Measurements from ENCODE around the gene ARHGAP18. TPM values are rescaled to one million over a fixed set of nuclear protein-coding genes. Genes with fewer than 3 reads are reported as not detected.

The ARHGAP18 gene
- total and polyA plus RNA-seq, 10 of the 15 experiments (the other 5 are each of a cell fraction or from before 2014, with no cell fraction given): 18.2 to 52.2 (median 31.7) TPM

GRCh38 chr6:129642322-129642721, 67.7 kb downstream of the ARHGAP18 start (continued):
- no peak for TF ChIP-seq RELA (IDR thresholded peaks at IDR 0.05; ENCODE audit: borderline replicate concordance, partially characterized antibody)
- no peak for TF ChIP-seq NFIC (IDR thresholded peaks at IDR 0.05; ENCODE audit: low read depth, low read length)
- no peak for TF ChIP-seq PKNOX1 (IDR thresholded peaks at IDR 0.05)
- no peak for TF ChIP-seq E2F8 (IDR thresholded peaks at IDR 0.05; ENCODE audit: low read depth, partially characterized antibody)

- no TSS peak for BruUV-seq (replicated peaks)
- Histone ChIP-seq H3K4me2 (ENCODE audit: control insufficient read depth, insufficient read depth) (no peak overlapping the region), H3K4me3 (no peak overlapping the region), H3K9me3 (replicated peaks; ENCODE audit: control insufficient read depth, insufficient read depth, low read length) (peaks cover 4% of the 10 kb centered on the region), H3K27ac (ENCODE audit: control insufficient read depth, insufficient read depth) (no peak overlapping the region), H3K36me3 (ENCODE audit: control insufficient read depth in 2 of 2, insufficient read depth in 2 of 2, low read length in 1 of 2) (peaks cover 0 to 10% of the 10 kb centered on the region in 2 experiments; a peak in 3 of 4 replicates), H3K79me2 (ENCODE audit: control insufficient read depth, insufficient read depth, low read length) (peaks cover 26% of the 10 kb centered on the region), H3K27me3 (replicated peaks in 1 of 2; ENCODE audit: control insufficient read depth in 2 of 2, insufficient read depth in 2 of 2, low read length in 1 of 2) (no peaks in the 10 kb centered on the region), H3K4me1 (ENCODE audit: control insufficient read depth, insufficient read depth, low read length) (peaks cover 24% of the 10 kb centered on the region), H4K20me1 (ENCODE audit: control insufficient read depth, insufficient read depth) (no peaks in the 10 kb centered on the region), H2AFZ (ENCODE audit: control insufficient read depth, low read depth, low read length) (no peak overlapping the region), H3K9ac (ENCODE audit: control insufficient read depth, insufficient read depth, low read length) (no peak overlapping the region)
- SMC1A ChIA-PET (ENCODE audit: uncharacterized antibody, unreplicated experiment): interaction anchor here (0.9 to 5.2 kb wide), 15 partner anchors 8 to 89 kb away, joined by 3 to 29 read pairs (median 4); partner anchors contain the start of gene ARHGAP18
- in situ Hi-C loops (cut with MboI): no loop called here
- intact Hi-C loops (cut with micrococcal nuclease; ENCODE audit: unreplicated experiment): no loop called here
- no peak for FAIRE-seq
- ATAC-seq: no peak
- CTCF ChIA-PET: interaction anchor here (1.1 to 3.3 kb wide), 6 partner anchors 8 to 90 kb away, joined by 3 to 13 read pairs (median 3); no protein-coding TSS in a partner anchor
- RAD21 ChIA-PET (ENCODE audit: unreplicated experiment): interaction anchor here (0.8 to 1.7 kb wide), 4 partner anchors 8 to 90 kb away, joined by 3 to 5 read pairs (median 4); no protein-coding TSS in a partner anchor
- POLR2A ChIA-PET: interaction anchor here (1.1 kb wide), 2 partner anchors 10 to 69 kb away, joined by 3 to 4 read pairs; partner anchors contain the start of gene ARHGAP18
- no peak for DNase-seq (ENCODE audit: low read depth, low spot score)
- no peak for TF ChIP-seq ZNF687 (IDR thresholded peaks at IDR 0.05)
- TF ChIP-seq TCF12 (IDR thresholded peaks at IDR 0.05; ENCODE audit: low read depth, low read length): no peak
- TF ChIP-seq ZBTB40 (IDR thresholded peaks at IDR 0.05; ENCODE audit: borderline replicate concordance): no peak
- no peak for TF ChIP-seq RCOR1 (conservative IDR thresholded peaks at IDR 0.05; ENCODE audit: low read depth, low read length)
- no peak for TF ChIP-seq ZNF274 (IDR thresholded peaks at IDR 0.05; ENCODE audit: insufficient read depth, insufficient read length)
- no peak for TF ChIP-seq CHD1 (IDR thresholded peaks at IDR 0.05; ENCODE audit: low read depth, low read length)
Measured at GRCh38 chr6:129641344-129641743, 68.6 kb downstream of the ARHGAP18 start.

Measured in GM12878 (cell line).